ENCODE results near the gene NTN4. TPM values are rescaled to one million over a fixed set of nuclear protein-coding genes. Genes with fewer than 3 reads are reported as not detected.
"Not testable (repeated sequence)": the region's sequence is repeated elsewhere in the genome, so short reads cannot be mapped to it uniquely, and the experiment has no call there.

The NTN4 gene
- polyA plus RNA-seq = not detected

DNA sequence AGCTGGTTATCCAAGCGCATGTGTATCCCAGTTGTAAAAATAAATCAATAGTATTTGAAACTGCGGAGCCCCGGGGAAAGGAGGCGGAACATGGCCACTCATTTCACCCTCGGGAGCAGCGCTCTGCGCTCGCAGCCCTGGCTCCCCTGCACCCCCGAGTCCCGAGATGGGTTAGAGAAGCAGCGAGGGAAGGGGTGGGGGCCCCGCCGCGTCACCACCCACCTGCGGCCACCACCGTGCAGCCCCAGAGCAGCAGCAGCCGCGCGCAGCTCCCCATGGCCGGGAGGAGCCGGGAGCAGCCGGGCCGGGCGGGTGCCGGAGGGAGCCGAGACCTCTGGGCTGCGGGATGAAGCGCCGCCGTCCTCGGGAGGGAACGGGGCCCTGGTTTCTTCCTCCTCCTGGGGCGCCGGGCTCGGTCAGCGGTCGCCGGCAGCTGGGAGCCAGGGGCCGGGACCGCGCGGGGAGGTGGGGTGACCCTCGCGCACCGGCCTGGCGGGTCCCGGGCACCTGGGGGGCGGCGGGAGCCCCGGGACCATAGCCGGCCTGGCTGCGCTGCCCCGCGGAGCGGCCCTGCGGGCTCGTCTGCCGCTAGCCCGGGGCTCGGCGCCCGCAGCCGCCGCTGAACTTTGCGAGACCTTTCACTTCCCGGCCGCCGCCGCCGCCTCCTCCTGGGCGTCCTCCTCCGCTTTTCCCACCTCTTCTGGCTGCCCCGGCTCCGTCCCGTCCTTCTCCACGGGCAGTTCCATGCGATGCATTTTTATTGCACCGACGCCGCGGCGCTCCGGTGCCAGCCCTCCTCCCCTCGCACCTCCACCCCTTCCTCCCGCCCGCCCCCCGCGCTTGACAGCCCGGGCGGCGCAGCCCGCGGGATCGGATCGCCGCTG, at the start of gene NTN4:
NTN4 (minus strand) TSS at position 732 of the 884 bp plus-strand sequence; CDS start at position 277, 455 bp downstream.
- Mint-ChIP-seq H3K27ac (no peak within 1 kb of the TSS), H3K4me1 (peaks cover 0 to 10% (median 6%) of the 10 kb centered on the region in 3 donors), H3K27me3 (peaks cover 32% of the 10 kb centered on the region), H3K36me3 (no peaks in the 10 kb centered on the region), H3K4me3 (peak within 1 kb of the TSS; percentile 83 to 92 (median 88)), H3K9me3 (no peaks in the 10 kb centered on the region)

DNA sequence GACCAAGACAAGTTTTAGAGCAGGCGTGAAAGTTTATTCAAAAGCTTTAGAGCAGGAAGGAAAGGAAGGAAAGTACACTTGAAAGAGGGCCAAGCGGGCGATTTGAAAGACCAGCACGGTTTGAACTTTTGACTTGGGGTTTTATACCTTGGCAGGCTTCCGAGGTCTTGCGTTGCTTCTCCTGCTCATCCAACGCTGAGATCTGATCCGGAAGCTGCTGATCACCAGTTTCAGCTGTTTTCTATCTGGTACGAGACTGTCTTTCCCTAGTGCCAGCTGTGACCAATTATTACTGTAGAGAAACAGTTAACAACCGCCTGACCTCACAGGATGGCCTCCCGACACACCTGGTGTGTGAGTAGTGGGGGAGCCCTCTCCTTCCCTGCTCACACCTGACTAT, 47.6 kb upstream of the NTN4 start:
- no peaks in the 10 kb centered on the region for H3K9me3 Mint-ChIP-seq
- H3K4me3 Mint-ChIP-seq = no peak overlapping the region
- peaks cover 0 to 5% (median 0%) of the 10 kb centered on the region in 3 donors for H3K4me1 Mint-ChIP-seq
- peaks cover 8% of the 10 kb centered on the region for H3K27me3 Mint-ChIP-seq
- no peaks in the 10 kb centered on the region for H3K36me3 Mint-ChIP-seq
- H3K27ac Mint-ChIP-seq = peak overlapping the region in 1 of 3 donors; percentile 72

DNA sequence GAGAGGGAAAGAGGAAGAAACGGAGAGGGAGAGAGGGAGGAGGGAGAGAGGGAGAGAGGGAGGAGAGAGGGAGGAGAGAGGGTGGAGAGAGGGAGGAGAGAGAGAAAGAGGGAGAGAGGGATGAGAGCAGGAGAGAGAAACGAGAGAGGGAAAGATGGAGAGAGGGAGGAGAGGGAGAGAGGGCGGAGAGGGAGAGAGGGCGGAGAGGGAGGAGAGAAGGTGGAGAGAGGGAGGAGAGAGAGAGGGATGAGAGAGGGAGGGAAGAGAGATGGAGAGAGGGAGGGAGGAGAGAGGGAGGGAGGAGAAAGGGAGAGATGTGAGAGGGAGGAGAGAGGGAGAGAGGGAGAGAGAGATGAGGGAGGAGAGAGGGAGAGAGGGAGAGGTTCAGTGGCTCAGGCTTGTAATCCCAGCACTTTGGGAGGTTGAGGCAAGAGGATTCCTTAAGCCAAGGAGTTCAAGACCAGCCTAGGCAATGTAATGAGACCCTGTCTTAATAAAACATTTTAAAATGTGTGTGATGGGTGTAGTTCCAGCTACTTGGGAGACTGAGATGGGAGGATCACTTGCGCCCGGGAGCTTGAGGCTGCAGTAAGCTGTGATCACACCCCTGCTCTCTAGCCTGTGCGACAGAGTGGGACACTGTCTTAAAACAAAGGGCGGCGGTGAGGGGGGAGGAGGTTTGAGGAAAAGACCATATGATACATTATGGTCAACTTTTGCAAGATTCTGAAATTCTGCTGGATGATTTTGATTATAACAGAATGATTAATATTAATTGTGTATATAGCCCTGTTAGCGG, 46.9 kb upstream of the NTN4 start:
- Mint-ChIP-seq H3K4me3 (no peak overlapping the region), H3K36me3 (no peaks in the 10 kb centered on the region), H3K27ac (peak overlapping the region in 1 of 3 donors; percentile 72)

DNA sequence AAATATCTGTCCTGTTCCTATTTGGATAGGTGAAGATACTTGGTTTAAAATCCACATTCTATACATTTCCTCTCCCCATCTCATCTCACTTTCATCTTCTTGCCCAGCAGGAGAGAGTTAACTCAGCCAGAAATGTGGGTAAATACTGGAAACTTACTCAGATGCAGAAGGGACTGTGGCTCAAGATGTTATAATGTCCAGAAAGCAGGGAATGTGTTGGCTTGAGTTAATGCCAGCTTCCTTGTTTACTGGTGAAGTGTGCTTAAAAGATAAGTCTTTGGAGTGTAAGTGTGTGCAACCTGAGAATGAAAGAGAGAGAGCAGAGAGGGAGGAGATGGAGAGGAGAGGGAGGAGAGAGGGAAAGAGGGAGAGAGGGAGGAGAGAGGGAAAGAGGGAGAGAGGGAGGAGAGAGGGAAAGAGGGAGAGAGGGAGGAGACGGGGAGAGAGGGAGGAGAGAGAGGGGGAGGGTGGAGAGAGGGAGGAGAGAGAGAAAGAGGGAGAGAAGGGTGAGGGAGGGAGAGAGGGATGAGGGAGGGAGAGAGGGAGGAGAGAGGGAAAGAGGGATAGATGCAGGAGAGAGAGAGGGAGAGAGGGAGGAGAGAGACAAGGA, 46.2 kb upstream of the NTN4 start:
- H3K9me3 Mint-ChIP-seq = no peaks in the 10 kb centered on the region
- peaks cover 5% of the 10 kb centered on the region for H3K27me3 Mint-ChIP-seq
- H3K36me3 Mint-ChIP-seq = no peaks in the 10 kb centered on the region

More for the DNA sequence above, 46.9 kb upstream of the NTN4 start:
- H3K4me1 Mint-ChIP-seq = peaks cover 0 to 5% (median 0%) of the 10 kb centered on the region in 3 donors
- peaks cover 5% of the 10 kb centered on the region for H3K27me3 Mint-ChIP-seq
- H3K9me3 Mint-ChIP-seq = no peaks in the 10 kb centered on the region

DNA sequence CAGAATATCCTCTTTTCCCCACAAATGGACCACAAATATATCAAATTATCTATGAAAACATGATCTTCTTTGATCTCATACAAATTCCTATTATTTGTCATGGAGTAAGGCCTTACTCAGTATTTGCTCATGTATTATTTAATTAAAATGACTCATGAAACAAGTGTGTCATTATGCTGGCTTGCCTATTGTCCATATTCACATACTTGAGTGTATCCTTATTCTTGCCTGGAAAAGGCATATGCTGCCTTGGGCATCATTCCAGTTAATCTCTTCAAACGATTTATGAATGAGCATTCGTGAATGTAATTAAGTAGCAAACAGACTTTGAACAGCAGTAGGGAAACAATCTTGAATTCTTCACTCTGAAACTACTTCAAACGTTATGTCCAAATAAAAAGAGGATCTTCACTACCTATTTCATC, 45.6 kb upstream of the NTN4 start:
- Mint-ChIP-seq H3K27me3 (peaks cover 5% of the 10 kb centered on the region), H3K36me3 (no peaks in the 10 kb centered on the region), H3K9me3 (no peaks in the 10 kb centered on the region), H3K27ac (no peak overlapping the region), H3K4me3 (no peak overlapping the region), H3K4me1 (peaks cover 0 to 5% (median 0%) of the 10 kb centered on the region in 3 donors)

More for the DNA sequence above, 46.2 kb upstream of the NTN4 start:
- Mint-ChIP-seq H3K4me3 (no peak overlapping the region), H3K4me1 (peaks cover 0 to 5% (median 0%) of the 10 kb centered on the region in 3 donors), H3K27ac (no peak overlapping the region)

DNA sequence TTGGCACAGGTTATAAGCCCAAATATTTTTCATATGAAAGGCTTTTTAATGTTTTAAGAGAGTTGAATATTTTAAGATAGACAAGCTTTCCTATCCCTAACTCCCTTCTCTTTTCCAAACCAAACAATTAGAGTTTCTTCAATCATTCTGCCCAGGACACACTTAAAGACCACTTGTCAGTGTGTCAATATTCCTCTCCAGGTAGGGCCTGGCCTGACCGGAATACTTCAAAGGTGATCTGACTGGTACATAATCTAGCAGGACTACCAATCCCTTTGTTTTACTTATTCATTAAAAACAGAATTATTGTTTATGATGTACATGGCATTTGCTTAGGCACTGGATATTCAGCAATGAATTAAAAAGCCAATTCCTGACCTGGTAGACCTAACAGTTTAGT, 44.0 kb upstream of the NTN4 start:
- peaks cover 0 to 5% (median 0%) of the 10 kb centered on the region in 3 donors for H3K4me1 Mint-ChIP-seq
- H3K4me3 Mint-ChIP-seq = no peak overlapping the region
- no peaks in the 10 kb centered on the region for H3K9me3 Mint-ChIP-seq
- H3K27me3 Mint-ChIP-seq = peaks cover 5% of the 10 kb centered on the region
- no peak overlapping the region for H3K27ac Mint-ChIP-seq
- H3K36me3 Mint-ChIP-seq = no peaks in the 10 kb centered on the region

DNA sequence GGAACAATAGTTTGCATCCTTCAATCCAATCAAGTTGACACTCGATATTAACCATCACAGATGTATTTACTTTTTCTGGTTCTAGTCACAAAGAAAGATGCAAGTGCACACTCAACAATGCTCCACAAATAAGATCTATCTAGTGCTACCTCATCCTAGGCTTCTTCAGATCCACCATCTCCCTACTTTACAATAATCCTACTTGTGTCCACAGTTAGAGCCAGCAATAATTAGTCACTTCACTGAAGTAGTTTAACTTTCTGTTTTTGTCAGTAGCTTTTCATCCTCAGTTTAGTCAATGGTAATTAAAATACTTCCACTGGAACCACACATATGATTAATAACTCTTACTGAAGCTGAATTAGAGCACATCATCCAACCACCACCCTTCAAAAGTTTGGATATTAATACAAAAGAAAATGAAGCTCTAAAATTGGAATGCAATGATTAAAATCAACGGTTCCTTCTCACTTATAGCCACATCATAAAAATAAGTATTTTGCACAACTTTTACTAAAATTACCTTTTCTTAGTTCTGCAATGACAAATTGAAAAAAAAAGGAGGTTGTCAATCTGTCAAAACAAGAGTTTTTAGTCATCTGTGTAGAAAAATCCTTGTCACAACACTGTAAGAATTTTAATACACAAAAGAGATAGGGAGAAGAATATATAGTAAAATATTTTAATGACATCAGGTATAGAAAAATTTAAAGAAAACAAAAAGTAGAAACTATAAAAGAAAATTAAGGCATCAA, 39.9 kb upstream of the NTN4 start:
- H3K9me3 Mint-ChIP-seq = no peaks in the 10 kb centered on the region
- H3K4me3 Mint-ChIP-seq = no peak overlapping the region
- no peaks in the 10 kb centered on the region for H3K36me3 Mint-ChIP-seq
- H3K4me1 Mint-ChIP-seq = no peaks in the 10 kb centered on the region
- peaks cover 3% of the 10 kb centered on the region for H3K27me3 Mint-ChIP-seq
- H3K27ac Mint-ChIP-seq = no peak overlapping the region

DNA sequence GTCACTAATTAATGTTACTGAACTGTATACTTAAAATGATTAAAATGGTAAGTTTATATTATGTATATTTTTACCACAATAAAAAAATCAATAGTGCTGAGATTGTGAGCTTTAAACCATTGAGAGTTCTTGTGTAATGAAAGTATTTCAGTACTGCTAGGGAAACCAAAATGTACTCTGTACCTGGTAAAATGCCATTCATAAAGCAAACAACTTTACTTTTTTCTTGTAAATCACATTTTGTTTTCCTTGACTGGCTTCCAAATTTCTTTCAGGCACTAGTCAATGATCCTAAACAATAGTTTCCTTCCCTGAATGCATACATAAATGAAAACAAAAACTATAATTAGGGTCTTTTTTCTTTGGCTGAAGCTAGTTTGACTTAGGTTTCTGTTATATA, 38.8 kb upstream of the NTN4 start:
- no peaks in the 10 kb centered on the region for H3K36me3 Mint-ChIP-seq
- H3K4me3 Mint-ChIP-seq = no peak overlapping the region
- H3K27me3 Mint-ChIP-seq = peaks cover 3% of the 10 kb centered on the region
- no peaks in the 10 kb centered on the region for H3K9me3 Mint-ChIP-seq
- no peaks in the 10 kb centered on the region for H3K4me1 Mint-ChIP-seq
- H3K27ac Mint-ChIP-seq = no peak overlapping the region

DNA sequence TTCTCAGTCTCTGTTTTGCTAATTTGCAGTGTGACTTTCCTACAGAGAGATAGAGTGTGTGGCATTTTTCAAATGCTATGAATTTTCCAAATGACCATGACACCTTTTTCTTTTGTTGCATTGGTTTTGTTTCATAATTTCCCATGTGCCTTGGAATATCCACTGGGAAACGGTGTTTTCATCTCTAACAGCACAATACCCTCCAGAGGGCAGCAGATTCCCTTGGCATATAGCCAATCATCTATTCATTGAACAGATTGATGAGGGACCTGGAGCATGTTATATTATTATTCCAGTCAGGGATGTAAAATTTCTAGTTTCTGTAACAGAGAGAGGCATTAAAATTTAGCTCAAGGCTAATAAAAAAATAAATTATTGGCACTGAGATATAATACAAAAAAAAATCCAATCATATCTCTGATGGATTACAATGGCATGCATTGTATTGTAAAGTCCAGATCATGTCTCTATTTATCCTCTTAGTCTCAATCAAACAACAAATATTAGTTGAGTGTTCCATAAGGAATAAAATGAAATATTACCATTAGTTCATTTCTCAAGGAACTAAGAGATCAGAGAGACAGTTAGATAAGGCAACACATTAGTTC, 29.6 kb upstream of the NTN4 start:
- Mint-ChIP-seq H3K9me3 (no peaks in the 10 kb centered on the region), H3K36me3 (no peaks in the 10 kb centered on the region), H3K27ac (no peak overlapping the region), H3K4me3 (no peak overlapping the region), H3K4me1 (no peaks in the 10 kb centered on the region), H3K27me3 (peaks cover 4% of the 10 kb centered on the region)

DNA sequence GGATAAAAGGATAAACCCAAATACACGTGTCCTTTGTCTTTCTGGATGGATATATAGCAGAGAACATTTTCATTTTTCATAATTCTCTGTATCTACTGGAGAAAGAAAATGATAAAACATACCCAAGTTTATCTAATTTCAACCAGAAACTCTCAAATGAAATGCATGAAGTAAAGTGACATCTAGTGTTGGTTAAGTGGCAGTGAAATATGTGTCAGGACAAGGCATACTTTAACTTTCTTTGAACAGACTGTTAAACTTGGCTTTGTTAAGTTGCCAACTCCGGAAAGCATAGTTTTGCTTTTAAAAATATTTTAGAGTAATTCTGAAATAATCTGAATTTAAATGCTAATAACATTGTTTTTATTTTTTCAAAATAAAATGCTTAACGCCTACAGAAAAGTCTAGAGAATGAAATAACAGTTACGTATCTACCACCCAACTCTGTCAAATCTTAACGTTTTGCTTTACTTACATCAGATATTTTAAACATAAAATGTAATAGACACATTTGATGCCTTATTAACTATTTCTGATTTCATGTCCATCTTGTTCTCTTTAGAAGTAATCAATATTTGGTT, 25.2 kb upstream of the NTN4 start:
- Mint-ChIP-seq H3K27ac (no peak overlapping the region), H3K4me3 (no peak overlapping the region), H3K36me3 (peaks cover 2% of the 10 kb centered on the region), H3K4me1 (no peaks in the 10 kb centered on the region), H3K27me3 (peaks cover 2% of the 10 kb centered on the region), H3K9me3 (no peaks in the 10 kb centered on the region)

DNA sequence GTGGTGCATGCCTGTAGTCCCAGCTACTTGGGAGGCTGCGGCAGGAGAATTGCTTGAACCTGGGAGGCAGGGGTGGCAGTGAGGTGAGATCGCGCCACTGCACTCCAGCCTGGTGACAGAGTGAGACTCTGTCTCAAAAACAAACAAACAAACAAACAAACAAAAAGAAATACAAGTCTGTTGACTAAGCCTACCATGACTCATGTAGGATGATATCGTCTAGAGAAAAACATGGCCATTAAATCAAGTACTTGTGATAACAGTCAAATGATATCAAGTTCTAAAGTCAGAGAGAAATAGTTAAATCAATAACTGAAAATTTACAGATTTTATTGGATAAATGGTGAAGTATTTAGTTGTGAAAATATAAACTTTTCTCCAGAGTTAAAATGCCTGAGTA, 21.6 kb upstream of the NTN4 start:
- not testable (repeated sequence) for H3K9me3 Mint-ChIP-seq, H3K36me3 Mint-ChIP-seq

DNA sequence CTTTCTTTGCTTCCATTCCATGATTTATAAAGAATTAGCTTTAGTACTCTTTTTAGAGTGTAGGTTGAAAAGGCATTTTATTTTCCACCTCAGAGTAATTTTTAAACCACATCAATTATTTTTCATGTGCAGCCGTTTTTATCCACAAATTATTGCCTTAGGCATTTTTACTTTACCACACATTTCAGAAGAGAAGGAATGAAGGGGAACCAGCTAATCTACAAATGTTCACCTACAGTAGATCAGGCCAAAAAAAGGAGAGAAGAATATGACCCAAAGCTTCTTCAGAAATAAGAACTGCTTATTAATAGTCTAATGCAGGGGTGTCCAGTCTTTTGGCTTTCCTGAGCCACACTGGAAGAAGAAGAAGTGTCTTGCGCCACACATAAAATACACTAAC, 19.8 kb upstream of the NTN4 start:
- no peak overlapping the region for H3K4me3 Mint-ChIP-seq
- peaks cover 7% of the 10 kb centered on the region for H3K27me3 Mint-ChIP-seq
- no peaks in the 10 kb centered on the region for H3K4me1 Mint-ChIP-seq
- H3K27ac Mint-ChIP-seq = no peak overlapping the region
- H3K36me3 Mint-ChIP-seq = peaks cover 2% of the 10 kb centered on the region
- H3K9me3 Mint-ChIP-seq = no peaks in the 10 kb centered on the region

More for the DNA sequence above, 21.6 kb upstream of the NTN4 start:
- H3K27me3 Mint-ChIP-seq, H3K4me1 Mint-ChIP-seq, H3K4me3 Mint-ChIP-seq, H3K27ac Mint-ChIP-seq: not testable (repeated sequence)

DNA sequence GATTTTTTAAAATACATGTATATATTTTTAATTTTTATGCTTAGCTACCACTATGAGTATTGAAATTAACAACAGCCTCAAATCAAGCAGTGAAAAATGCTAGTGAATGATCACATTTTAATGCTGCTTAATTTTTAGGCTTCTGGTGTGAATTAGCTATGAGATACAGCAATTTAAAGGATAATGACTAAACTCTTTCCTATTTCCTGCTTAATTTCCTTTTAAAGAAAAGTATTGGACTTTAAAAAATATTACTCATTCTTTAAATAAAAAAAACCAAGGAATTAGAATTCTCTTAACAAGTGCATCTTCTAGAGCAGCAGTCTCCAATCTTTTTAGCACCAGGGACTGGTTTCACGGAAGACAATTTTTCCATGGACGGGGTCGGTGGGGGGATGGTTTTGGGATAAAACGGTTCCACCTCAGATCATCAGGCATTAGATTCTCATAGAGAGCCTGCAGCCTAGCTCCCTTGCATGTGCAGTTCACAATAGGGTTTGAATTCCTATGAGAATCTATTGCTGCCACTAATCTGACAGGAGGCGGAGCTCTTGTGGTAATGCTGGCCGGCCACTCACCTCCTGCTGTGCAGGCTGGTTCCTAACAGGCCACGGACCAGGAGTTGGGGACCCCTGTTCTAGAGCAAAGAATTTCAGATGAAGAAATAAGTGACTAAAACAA, 18.6 kb upstream of the NTN4 start:
- Mint-ChIP-seq H3K27me3 (peaks cover 7% of the 10 kb centered on the region), H3K27ac (no peak overlapping the region), H3K36me3 (peaks cover 2% of the 10 kb centered on the region), H3K4me3 (no peak overlapping the region), H3K4me1 (no peaks in the 10 kb centered on the region), H3K9me3 (no peaks in the 10 kb centered on the region)

Measured in IgD-negative memory B cell (primary cell).